ENCODE results near the gene GPRC5B.

Gene GPRC5B

DNA sequence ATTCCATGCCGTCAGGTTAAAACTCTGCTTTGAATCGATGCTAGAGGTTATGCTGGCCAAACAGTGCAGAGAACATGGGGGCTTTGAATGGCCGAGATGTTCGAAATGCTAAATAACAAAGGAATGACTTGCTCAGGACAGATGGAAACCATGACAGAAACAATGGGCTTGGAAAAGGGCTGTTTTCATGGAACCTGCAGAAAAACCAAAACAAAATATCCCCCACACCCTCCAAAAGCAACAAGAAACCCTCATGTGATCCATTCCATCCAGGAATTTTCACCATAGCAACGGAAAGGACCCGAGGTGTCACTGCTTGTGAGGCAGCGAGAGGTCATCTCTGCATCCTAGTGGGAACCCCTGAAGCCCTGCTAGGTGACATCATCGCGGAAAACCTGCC, 25.5 kb downstream of the GPRC5B start:
- DNase-seq (ENCODE audit: low read depth), result no peak
- H3K4me3 ChIP-seq (ENCODE audit: low read depth, low read length), result no peak overlapping the region
- TF ChIP-seq, protein P1, sequence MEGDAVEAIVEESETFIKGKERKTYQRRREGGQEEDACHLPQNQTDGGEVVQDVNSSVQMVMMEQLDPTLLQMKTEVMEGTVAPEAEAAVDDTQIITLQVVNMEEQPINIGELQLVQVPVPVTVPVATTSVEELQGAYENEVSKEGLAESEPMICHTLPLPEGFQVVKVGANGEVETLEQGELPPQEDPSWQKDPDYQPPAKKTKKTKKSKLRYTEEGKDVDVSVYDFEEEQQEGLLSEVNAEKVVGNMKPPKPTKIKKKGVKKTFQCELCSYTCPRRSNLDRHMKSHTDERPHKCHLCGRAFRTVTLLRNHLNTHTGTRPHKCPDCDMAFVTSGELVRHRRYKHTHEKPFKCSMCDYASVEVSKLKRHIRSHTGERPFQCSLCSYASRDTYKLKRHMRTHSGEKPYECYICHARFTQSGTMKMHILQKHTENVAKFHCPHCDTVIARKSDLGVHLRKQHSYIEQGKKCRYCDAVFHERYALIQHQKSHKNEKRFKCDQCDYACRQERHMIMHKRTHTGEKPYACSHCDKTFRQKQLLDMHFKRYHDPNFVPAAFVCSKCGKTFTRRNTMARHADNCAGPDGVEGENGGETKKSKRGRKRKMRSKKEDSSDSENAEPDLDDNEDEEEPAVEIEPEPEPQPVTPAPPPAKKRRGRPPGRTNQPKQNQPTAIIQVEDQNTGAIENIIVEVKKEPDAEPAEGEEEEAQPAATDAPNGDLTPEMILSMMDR (IDR thresholded peaks at IDR 0.05; ENCODE audit: low read depth, low read length, missing control alignments), result no peak

DNA sequence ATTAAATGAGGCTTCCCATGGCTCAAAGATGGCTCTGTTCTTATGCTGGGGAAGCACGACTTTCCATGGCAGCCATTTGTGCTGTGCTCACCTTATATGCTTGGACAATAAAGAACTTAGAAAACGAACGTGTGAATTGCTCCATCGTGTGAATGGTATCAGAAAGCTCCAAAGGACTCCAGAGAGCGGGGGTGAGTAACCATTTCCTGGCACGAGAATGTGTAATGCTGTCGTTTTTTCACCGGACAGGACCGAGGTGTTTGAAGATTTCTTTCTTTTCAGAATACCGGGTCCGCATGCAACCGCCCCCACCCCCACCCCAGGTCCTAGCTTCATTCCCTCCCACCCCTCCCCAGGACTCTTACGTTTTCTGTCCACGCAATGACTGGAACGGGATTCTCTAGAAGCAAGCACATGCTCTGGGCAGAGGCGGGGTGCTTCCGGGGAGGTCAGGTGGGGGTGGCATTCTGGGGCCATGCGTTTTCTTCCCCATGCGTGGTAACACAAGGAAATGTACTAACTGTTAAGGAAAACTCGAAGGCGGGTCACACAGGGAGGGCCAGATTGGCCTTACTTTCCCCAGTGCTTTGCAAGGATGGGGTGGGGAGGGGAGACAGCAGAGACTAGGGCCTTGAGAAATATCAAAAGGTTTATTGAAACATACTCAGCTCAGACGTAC, 26.2 kb downstream of the GPRC5B start:
- no peak overlapping the region for H3K4me3 ChIP-seq (ENCODE audit: low read depth, low read length)
- no peak for DNase-seq (ENCODE audit: low read depth)
- TF ChIP-seq, protein P1 (IDR thresholded peaks at IDR 0.05; ENCODE audit: low read depth, low read length, missing control alignments), result no peak

DNA sequence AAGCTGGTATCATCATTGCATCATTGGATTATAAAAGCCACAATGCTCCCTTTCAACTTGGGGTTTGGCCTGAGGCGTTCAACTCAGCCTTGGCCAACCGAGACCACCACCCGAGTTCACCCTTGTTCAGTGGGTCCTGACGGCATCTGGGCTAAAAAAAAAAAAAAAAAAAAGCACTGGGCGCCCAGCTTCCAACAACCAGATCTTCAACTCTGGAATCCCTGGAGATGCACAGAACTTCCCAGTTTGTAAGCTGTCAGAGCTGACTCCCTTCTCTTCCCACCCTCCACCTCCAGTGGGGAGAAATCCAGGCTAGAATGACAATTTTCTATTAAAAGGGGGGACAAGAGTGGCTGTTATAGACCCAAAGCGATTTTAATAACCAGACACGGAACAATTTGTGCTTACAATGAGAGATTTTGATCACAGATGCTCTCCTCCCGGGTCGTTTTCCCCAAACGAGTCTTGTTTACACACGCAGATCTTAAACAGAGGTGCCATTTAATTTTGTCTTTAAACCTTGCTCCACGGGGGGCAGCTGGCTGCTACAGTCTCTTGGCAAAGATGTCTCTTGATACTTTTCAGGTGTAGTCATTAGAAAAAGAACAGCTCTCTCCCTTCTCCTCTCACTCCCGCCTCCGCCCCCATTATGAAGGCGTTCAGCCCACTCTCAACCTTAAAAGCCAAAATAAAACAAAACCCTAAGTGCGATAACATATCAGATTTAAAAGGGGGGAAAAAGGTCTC, 26.9 kb downstream of the GPRC5B start:
- DNase-seq (ENCODE audit: low read depth), result no peak
- TF ChIP-seq, protein P1 (IDR thresholded peaks at IDR 0.05; ENCODE audit: low read depth, low read length, missing control alignments), result no peak
- no peak overlapping the region for H3K4me3 ChIP-seq (ENCODE audit: low read depth, low read length)

DNA sequence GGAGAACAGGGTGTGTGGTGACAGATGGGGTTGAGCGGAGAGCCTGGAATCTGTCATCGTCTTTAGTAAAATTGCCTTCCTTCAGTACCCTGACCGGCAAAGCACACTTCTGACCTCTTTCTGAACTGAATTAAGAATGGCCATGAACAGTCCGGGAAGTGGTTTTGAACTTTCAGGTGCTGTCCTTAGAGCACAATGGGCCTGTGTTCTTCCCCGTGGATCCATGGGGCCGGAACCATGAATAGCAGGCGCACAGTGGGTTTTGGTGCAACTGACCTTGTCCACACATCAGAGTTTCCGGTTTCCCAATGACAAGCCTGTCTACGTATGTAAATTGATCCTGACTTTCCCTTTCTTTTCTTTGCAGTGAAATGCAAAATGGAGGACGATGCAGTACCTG, 28.5 kb downstream of the GPRC5B start:
- TF ChIP-seq, protein P1 (IDR thresholded peaks at IDR 0.05; ENCODE audit: low read depth, low read length, missing control alignments), result no peak
- no peak for DNase-seq (ENCODE audit: low read depth)
- H3K4me3 ChIP-seq (ENCODE audit: low read depth, low read length), result no peak overlapping the region

DNA sequence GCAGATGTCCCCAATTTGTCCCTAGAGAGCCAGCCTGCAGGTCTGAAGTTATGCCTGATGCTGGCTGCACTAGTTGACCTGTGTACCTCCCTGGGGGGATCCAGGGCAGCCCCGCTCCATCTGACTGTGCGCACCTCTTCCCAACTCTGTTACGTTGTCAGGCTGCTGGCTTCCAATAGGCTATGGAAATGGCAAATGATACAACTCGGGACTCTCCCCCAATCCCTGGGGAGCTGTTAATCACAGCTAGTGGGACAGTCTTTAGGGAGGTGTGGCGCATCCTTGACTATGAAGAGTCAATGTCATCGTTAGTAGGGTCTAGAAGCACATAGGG, 30.1 kb downstream of the GPRC5B start:
- TF ChIP-seq, protein P1 (IDR thresholded peaks at IDR 0.05; ENCODE audit: low read depth, low read length, missing control alignments), result no peak
- no peak for DNase-seq (ENCODE audit: low read depth)
- H3K4me3 ChIP-seq (ENCODE audit: low read depth, low read length), result no peak overlapping the region

DNA sequence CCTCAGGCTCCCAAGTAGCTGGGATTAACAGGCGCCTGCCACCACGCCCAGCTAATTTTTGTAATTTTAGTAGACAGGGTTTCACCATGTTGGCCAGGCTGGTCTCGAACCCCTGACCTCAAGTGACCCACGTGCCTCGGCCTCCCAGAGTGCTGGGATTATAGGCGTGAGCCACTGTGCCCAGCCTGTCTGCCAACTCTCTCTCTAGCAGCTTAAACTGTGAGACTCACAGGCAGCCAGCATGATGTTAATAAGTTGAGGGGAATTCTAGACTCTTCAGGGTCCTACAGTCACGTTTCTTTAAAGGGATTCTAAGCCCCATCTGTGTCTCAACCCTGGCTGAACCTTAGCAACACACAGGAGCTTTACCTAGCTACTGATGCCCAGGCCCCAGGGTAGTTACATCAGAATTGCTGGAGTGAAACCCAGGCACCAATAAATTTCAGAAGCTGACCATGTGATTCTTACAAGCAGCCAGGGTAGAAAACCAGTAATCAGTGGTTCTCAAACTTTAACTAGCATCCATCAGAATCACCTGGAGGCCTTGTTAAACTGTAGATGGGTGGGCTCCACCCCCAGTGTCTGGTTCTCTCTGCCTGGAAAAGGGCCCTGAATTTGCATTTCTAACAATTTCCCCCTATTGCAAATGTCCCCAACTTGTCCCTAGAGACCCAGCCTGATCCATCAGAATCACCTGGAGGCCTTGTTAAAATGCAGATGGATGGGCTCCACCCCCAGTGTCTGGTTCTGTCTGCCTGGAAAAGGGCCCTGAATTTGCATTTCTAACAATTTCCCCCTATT, 30.7 kb downstream of the GPRC5B start:
- TF ChIP-seq, protein P1 (IDR thresholded peaks at IDR 0.05; ENCODE audit: low read depth, low read length, missing control alignments), result no peak
- H3K4me3 ChIP-seq (ENCODE audit: low read depth, low read length), result no peak overlapping the region
- no peak for DNase-seq (ENCODE audit: low read depth)
